PFSK-1 (cell line): ENCODE results near the gene LENG1.

Experiments used
- POLR2AphosphoS5 ChIP-seq: IDR thresholded peaks from 2 replicates; pipeline ENCODE4 v1.6.1; 2012; ENCODE audit warnings: low read depth, mild to moderate bottlenecking, control low read depth, low read length, moderate library complexity
- SIN3A ChIP-seq: IDR thresholded peaks from 2 replicates; pipeline ENCODE4 v1.6.1; 2012; ENCODE audit warnings: mild to moderate bottlenecking, low read length, moderate library complexity, borderline replicate concordance; ENCODE audit not compliant: insufficient read depth
- TAF1 ChIP-seq: IDR thresholded peaks from 2 replicates; pipeline ENCODE4 v1.6.1; 2012; ENCODE audit warnings: low read length, control low read depth, borderline replicate concordance; ENCODE audit not compliant: insufficient read depth
- TF ChIP-seq, protein P1 (sequence below), 2 experiments: IDR thresholded peaks; 2 replicates each; pipeline versions ENCODE4 v1.6.1 to v1.8.0; 2011 to 2012; ENCODE audit warnings: low read depth in 2 of 2, low read length in 2 of 2, control low read depth in 1 of 2, inconsistent platforms in 1 of 2, mild to moderate bottlenecking in 1 of 2, moderate library complexity in 1 of 2; ENCODE audit not compliant: insufficient read depth in 1 of 2

DNA sequence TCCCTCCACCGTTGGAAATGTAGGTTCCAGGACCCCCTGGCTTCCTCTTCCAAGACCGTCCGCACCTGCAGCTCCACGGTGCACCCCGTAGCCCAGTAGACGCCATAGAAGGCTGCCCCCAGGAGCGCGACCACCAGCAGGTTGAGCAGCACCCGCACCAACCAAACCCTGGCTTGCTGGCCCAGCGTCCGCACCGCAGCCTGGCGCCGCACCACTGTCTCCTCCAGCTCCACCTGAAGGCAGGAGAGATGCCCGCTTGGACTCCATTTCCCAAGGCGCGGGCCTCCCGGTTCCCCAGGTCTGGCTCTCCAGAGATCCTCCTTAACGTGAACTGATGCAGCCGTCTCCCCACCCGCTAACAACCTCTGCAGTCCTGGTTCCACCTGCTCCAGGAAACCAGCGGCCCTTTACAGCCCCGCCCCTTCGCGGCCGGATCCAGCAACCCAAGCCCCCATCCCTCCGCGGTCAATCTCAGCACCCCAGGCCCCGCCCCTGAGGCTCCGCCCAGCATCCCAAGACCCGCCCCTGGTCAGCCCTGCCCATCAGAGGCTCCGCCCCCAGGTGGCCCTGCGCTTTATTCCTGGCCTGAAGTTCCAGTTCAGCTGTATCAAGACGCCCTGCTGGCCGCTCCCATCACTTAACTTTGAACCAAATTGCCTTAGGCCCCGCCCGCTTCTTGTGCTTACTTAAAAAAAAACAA lies 5.0 kb upstream of the LENG1 start:
- no peak for TF ChIP-seq POLR2AphosphoS5
- no peak for TF ChIP-seq SIN3A
- TF ChIP-seq TAF1: no peak
- TF ChIP-seq, protein P1, sequence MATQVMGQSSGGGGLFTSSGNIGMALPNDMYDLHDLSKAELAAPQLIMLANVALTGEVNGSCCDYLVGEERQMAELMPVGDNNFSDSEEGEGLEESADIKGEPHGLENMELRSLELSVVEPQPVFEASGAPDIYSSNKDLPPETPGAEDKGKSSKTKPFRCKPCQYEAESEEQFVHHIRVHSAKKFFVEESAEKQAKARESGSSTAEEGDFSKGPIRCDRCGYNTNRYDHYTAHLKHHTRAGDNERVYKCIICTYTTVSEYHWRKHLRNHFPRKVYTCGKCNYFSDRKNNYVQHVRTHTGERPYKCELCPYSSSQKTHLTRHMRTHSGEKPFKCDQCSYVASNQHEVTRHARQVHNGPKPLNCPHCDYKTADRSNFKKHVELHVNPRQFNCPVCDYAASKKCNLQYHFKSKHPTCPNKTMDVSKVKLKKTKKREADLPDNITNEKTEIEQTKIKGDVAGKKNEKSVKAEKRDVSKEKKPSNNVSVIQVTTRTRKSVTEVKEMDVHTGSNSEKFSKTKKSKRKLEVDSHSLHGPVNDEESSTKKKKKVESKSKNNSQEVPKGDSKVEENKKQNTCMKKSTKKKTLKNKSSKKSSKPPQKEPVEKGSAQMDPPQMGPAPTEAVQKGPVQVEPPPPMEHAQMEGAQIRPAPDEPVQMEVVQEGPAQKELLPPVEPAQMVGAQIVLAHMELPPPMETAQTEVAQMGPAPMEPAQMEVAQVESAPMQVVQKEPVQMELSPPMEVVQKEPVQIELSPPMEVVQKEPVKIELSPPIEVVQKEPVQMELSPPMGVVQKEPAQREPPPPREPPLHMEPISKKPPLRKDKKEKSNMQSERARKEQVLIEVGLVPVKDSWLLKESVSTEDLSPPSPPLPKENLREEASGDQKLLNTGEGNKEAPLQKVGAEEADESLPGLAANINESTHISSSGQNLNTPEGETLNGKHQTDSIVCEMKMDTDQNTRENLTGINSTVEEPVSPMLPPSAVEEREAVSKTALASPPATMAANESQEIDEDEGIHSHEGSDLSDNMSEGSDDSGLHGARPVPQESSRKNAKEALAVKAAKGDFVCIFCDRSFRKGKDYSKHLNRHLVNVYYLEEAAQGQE (IDR thresholded peaks at IDR 0.05; ENCODE audit: insufficient read depth in 1 of 2, low read depth in 2 of 2, low read length in 2 of 2): no peak
